ENCODE data around the gene GTF2IRD1. TPM values are rescaled to one million over a fixed set of nuclear protein-coding genes. Genes with fewer than 3 reads are reported as not detected.
A peak's percentile ranks its signal among the peaks of the same experiment; 100 is the strongest.

GTF2IRD1 gene
- total and polyA plus RNA-seq, 2 of the 13 experiments (the other 11 are each of a cell fraction or from before 2014, with no cell fraction given): 16.5 to 26.7 TPM

GRCh38 chr7:74535951-74536356 is 82.2 kb downstream of the GTF2IRD1 start (continued):
- peak; percentile 81 for TF ChIP-seq ZNF280D (CRISPR knock-in tag; IDR thresholded peaks at IDR 0.05)
- no peak for TF ChIP-seq ZNF674 (CRISPR knock-in tag; IDR thresholded peaks at IDR 0.05; ENCODE audit: low read depth)
- TF ChIP-seq ZNF660 (CRISPR knock-in tag; IDR thresholded peaks at IDR 0.05; ENCODE audit: borderline replicate concordance, low read depth): no peak
- TF ChIP-seq NR2F2 (IDR thresholded peaks at IDR 0.05; ENCODE audit: borderline replicate concordance, low read depth): peak; percentile 89
- no peak for TF ChIP-seq RFX5 (IDR thresholded peaks at IDR 0.05; ENCODE audit: low read depth, low read length)
- 0 out of 2 replicates have a peak, but pooled peaks have one; percentile 51 for TF ChIP-seq FOXJ3 (CRISPR knock-in tag; IDR thresholded peaks at IDR 0.05; ENCODE audit: borderline replicate concordance)
- TF ChIP-seq ZNF343 (CRISPR knock-in tag; IDR thresholded peaks at IDR 0.05): no peak
- peak; percentile 51 for TF ChIP-seq NCOA2 (CRISPR knock-in tag; IDR thresholded peaks at IDR 0.05)
- TF ChIP-seq ZFX (CRISPR knock-in tag; IDR thresholded peaks at IDR 0.05; ENCODE audit: low read depth): peak; percentile 57; the same call in 1 of the 2 replicates
- TF ChIP-seq HDAC6 (IDR thresholded peaks at IDR 0.05; ENCODE audit: low read depth, low read length): no peak
- TF ChIP-seq YY1 (IDR thresholded peaks at IDR 0.05; ENCODE audit: insufficient read depth, insufficient replicate concordance, low read depth, low read length): no peak
- TF ChIP-seq RXRB (CRISPR knock-in tag; IDR thresholded peaks at IDR 0.05; ENCODE audit: borderline replicate concordance): peak; percentile 87
- 0 out of 2 replicates have a peak, but pooled peaks have one; percentile 19 for TF ChIP-seq TFAP4 (IDR thresholded peaks at IDR 0.05; ENCODE audit: borderline replicate concordance, low read depth)
- TF ChIP-seq BRF2 (CRISPR knock-in tag; IDR thresholded peaks at IDR 0.05): no peak
- peak; percentile 63 for TF ChIP-seq TEAD3 (CRISPR knock-in tag; optimal IDR thresholded peaks at IDR 0.05; ENCODE audit: borderline replicate concordance)
- no peak for TF ChIP-seq SRSF1 (optimal IDR thresholded peaks at IDR 0.05; ENCODE audit: low read depth, low read length)
- TF ChIP-seq RAD21 (CRISPR knock-in tag; IDR thresholded peaks at IDR 0.05): no peak
- TF ChIP-seq FOSL1 (CRISPR knock-in tag; IDR thresholded peaks at IDR 0.05; ENCODE audit: borderline replicate concordance): no peak
- TF ChIP-seq ZXDC (CRISPR knock-in tag; IDR thresholded peaks at IDR 0.05): no peak
- peak; percentile 28; the same call in 1 of the 2 replicates for TF ChIP-seq STAG1 (CRISPR knock-in tag; IDR thresholded peaks at IDR 0.05)
- TF ChIP-seq ZNF607 (CRISPR knock-in tag; IDR thresholded peaks at IDR 0.05; ENCODE audit: borderline replicate concordance): peak; percentile 47; the same call in 1 of the 2 replicates
- peak; percentile 62; the same call in 1 of the 2 replicates for TF ChIP-seq HIVEP1 (CRISPR knock-in tag; IDR thresholded peaks at IDR 0.05)
- peak; percentile 34; the same call in 1 of the 2 replicates for TF ChIP-seq ISL2 (CRISPR knock-in tag; IDR thresholded peaks at IDR 0.05)
- peak; percentile 38; the same call in 1 of the 2 replicates for TF ChIP-seq ZNF772 (CRISPR knock-in tag; IDR thresholded peaks at IDR 0.05)
